ENCODE measurements around the gene PFDN2.

GRCh38 chr1:161138431-161138830 is 20.6 kb upstream of the PFDN2 start:
- TF ChIP-seq, protein P1, sequence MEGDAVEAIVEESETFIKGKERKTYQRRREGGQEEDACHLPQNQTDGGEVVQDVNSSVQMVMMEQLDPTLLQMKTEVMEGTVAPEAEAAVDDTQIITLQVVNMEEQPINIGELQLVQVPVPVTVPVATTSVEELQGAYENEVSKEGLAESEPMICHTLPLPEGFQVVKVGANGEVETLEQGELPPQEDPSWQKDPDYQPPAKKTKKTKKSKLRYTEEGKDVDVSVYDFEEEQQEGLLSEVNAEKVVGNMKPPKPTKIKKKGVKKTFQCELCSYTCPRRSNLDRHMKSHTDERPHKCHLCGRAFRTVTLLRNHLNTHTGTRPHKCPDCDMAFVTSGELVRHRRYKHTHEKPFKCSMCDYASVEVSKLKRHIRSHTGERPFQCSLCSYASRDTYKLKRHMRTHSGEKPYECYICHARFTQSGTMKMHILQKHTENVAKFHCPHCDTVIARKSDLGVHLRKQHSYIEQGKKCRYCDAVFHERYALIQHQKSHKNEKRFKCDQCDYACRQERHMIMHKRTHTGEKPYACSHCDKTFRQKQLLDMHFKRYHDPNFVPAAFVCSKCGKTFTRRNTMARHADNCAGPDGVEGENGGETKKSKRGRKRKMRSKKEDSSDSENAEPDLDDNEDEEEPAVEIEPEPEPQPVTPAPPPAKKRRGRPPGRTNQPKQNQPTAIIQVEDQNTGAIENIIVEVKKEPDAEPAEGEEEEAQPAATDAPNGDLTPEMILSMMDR (IDR thresholded peaks at IDR 0.05; ENCODE audit: low read depth, low read length), result no peak
- no peak for TF ChIP-seq POLR2A (IDR thresholded peaks at IDR 0.05; ENCODE audit: extremely low read depth, insufficient read length)
